Medulla oblongata (tissue), 1 donor: ENCODE measurements around the gene HDAC11.
"Not testable (repeated sequence)": the region's sequence is repeated elsewhere in the genome, so short reads cannot be mapped to it uniquely, and the experiment has no call there.

ENCODE experiments used
- DNase-seq: peaks from one replicate; pipeline ENCODE4 v3.0.0-alpha.2; 2015; ENCODE audit errors: extremely low spot score

Gene HDAC11

DNA sequence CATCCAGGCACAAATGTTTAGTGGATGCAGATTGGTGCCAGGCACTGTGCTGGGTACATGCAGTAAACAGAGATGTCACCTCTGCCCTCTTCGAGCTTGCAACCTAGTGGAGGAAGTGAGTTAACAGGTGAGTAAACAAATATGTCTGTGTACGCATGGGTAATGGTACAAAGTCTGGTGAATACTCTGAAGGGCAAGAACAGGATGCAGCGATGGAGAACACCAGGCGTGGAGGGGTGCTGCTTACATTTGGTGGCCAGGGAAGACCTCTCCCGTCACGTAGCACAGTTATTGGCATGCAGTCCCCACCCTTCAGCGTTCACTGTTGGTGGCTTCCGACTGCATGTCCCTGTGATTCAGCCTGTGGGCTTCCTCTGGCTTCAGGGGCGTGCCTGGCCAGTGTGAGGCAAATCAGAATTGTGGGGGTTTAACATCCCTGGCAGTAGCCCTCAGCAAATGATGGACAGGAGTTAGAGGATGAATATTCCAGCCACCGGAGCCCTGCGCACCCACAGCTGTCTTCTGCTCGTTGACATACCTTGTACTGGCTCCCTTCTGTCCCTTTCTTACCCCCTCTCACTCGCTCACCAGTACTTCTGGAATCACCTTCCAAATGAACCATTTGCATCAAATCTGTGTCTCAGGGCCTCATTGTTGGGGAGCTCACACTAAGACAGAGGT lies 9.1 kb upstream of the HDAC11 start:
- no peak for DNase-seq

DNA sequence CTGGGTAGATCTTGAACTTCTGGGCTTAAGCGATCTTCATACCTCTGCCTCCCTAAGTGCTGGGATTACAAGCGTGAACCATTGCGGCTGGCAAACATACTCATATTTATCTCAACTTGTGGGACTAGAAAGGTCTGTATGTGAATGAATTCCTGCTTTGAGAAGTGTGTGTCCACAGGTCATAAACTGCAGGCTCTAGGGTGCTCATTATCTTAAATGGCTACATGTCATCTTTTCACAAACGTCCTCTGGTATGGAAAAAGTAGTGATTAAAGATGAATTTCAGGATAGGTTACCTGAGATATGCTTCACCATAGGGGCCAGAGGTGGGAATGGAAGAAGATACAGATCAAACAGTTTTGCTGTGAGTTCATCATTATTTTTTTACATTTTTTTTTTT lies 7.8 kb upstream of the HDAC11 start:
- no peak for DNase-seq

DNA sequence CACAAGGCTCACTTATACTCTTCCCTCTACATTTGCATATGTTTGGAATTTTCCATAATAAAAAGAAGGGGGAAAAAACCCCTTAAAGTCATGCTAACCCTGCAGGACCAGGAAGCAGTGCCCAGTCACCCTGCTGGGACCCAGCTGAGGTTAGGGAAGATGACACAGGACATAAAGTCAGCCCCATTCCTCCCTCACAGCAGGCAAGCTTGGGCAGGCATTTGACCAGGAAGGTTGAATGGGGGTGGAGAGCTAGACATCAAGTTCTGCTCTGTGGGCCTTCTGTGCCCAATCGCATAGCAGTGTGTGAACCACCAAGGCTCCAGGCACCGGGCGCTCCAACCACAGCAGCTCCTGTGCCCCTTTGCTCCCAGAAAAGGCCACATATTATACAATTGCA lies 7.1 kb upstream of the HDAC11 start:
- no peak for DNase-seq

- no peak for DNase-seq
Measured at GRCh38 chr3:13474021-13474420, 6.1 kb upstream of the HDAC11 start.

DNA sequence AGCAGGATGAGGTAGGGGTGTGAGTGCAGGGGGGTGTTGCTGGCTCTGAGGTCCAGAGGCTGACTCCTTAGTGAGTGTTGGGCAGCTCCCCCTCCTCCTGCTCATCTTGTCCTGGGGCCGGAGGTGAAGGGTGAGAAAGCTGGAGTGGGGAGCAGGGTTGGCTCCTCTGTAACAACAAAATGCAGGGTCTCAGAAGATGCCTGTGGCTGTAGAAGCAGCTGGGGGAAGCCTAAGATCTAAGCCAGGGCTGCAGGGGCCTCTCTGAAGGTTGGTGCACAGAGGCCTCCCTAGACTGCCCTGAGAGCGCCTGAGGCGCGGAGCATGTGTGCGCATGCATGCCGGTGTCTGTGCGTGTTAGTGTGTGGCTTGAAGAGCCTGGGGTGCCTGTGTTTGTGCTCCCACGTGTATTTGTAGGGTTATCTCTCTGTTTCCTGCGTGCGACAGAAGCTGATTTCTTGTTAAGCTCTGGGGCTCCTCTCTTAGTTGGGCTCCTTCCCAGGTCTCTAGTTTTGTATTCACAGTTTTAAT lies 5.3 kb upstream of the HDAC11 start:
- no peak for DNase-seq

DNA sequence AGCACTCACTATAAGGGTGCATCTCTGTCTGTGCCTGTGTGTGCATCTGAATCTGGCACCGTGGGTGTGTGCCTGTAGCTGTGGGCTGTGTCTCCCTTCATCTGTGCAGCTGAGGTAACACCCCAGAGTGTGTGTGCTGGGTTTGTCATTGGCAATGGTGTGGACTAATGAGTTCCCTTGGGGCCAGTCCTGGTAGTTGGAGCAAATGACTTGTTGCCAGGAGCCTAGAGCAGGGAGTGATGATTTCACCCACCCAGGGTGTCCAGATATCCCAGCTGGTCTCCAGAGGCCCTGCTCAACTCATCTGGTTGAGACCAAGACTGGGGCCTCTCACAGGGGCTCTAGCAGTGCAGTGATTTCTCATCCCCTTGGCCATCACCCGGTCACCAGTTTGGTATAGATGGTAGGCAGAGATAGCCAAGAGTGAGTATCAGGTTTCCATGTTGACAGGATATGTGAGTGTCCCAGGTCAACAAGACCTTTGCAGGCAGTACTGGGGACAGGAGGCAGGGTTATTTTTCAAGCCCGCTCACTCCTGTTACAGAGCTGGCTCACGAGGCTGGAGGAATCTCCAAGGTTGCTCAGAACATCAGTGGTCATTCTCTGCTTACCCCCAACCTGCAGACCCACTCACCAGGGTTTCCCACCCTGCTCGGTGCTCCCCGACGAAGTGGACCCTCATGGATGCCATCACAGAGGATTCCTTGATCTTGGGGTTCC lies 4.1 kb upstream of the HDAC11 start:
- DNase-seq, result no peak

DNA sequence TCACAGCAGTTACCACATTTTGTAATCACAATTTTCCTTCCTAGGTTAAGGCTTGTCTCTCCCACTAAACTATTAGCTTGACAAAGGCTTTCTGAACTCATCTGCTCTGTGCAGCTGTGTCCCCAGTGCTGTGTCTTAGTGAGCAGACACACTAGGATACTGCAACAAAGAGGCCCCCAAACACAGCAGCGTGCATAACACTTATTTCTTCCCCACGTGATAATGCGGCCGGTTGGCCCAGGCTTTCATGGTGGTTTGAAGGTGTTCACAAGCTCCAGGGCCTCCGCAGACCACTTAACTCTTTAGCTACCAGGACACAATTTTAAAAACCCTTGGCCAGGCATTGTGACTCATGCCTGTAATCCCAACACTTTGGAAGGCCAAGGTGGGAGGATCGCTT lies 2.2 kb upstream of the HDAC11 start:
- DNase-seq, result peak; percentile 76

- DNase-seq, result peak; percentile 95
Measured at GRCh38 chr3:13479332-13479581, 849 bp upstream of the HDAC11 start.

- DNase-seq, result peak; percentile 58
Measured at GRCh38 chr3:13480340-13481318, 523 bp downstream of the HDAC11 start.

GRCh38 chr3:13482106-13482690 lies 2.1 kb downstream of the HDAC11 start:
- no peak for DNase-seq

- DNase-seq, result no peak
Measured at GRCh38 chr3:13483286-13483685, 3.2 kb downstream of the HDAC11 start.

- DNase-seq, result no peak
Measured at GRCh38 chr3:13483988-13484695, 4.0 kb downstream of the HDAC11 start.

DNA sequence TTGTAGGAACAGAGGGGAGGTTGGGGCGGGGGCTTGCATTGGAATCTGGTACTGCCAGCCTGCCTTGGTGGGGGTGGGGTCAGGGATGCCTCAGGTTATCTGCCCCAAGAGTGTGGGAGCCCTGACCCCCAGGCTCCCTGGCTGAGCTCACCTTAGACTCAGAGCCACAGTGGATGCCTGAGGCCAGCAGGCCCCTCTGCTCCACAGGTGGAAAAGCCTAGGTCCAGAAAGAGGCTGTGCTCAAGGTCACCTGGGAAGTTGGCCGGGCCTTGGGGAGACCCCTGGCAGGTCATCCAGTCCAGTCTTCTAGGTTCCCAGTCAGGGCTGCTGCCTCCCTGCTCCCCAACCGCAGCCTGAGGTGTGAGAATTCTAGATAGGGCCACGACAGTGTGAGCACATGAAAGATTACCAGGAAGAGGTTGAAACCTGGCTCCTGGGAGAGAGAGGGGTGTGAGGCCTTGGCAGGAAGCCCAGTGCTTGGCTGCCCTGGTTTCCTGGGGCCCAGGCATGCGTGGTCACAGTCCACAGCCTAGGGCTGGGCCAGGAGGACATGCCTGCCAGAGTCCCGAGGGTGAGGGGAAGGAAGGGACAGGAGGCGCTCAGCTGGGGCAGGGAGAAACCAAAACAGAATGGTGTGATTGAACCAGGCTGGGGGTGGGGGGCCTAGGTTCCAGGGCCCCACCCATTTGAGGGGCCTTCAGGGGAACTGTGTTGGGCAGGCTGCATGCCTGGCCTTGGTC lies 4.9 kb downstream of the HDAC11 start:
- DNase-seq, result peak; percentile 56

DNA sequence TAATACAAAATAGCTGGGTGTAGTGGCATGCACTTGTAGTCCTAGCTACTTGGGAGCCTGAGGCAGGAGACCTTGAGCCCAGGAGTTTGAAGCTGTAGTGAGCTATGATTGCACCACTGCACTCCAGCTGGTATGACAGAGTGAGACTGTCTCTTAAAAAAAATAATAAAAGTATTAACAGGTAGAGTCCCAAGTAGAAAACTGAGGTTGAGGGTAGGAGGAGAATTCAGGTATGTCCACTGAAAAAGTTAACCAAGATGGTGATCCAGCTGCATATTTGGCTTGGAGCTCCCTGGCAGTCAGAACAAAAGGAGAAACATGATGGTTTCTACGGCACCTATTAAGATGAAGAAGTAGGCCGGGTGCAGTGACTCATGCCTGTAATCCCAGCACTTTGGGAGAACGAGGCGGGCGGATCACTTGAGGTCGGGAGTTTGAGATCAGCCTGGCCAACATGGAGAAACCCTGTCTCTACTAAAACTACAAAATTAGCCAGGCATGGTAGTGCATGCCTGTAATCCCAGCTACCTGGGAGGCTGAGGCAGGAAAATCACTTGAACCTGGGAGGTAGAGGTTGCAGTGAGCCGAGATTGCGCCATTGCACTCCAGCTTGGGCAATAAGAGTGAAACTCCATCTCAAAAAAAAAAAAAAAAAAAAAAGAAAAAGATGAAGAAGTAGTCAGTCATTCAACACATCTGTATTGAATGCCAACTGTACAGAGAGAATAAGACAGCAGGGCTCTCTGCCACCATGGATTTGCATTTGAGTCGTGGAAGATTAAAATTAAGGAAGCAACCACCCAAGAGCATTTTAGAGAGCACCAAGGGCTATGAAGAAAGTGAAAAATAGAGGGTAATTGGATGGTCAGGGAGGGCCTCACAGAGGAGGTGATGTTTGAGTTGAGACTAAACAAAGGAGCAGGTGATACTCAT lies 5.8 kb downstream of the HDAC11 start:
- DNase-seq, result not testable (repeated sequence)

GRCh38 chr3:13487403-13487802 lies 7.3 kb downstream of the HDAC11 start:
- no peak for DNase-seq

- DNase-seq, result peak; percentile 57
Measured at GRCh38 chr3:13491206-13491974, 11.3 kb downstream of the HDAC11 start.

- no peak for DNase-seq
Measured at GRCh38 chr3:13492048-13492447, 11.9 kb downstream of the HDAC11 start.

GRCh38 chr3:13492976-13493866 lies 13.1 kb downstream of the HDAC11 start:
- no peak for DNase-seq
